Testis (tissue), 2 donors: Measurements from ENCODE around the gene PSD4.

ENCODE experiments used
- CTCF ChIP-seq, 3 experiments: fragments of 450-650 bp in 2 of 3; fragments of 200-600 bp in 1 of 3; sonication (generic) in 1 of 3; IDR thresholded peaks; one replicate each; pipeline ENCODE4 v1.5.1; 2016 to 2019; ENCODE audit warnings: antibody characterized with exemption in 3 of 3, mild to moderate bottlenecking in 2 of 3, moderate library complexity in 1 of 3
- POLR2A ChIP-seq: fragments of 450-650 bp; IDR thresholded peaks from one replicate; pipeline ENCODE4 v1.6.1; 2017; ENCODE audit warnings: antibody characterized with exemption, mild to moderate bottlenecking, moderate library complexity

GRCh38 chr2:113246606-113247005, 72.8 kb downstream of the PSD4 start:
- TF ChIP-seq CTCF (IDR thresholded peaks at IDR 0.05) (no peak), POLR2A (no peak)
